ENCODE measurements around the gene VTI1A.

- no peak for TF ChIP-seq CTCF (IDR thresholded peaks at IDR 0.05; ENCODE audit: low read depth, low read length)
- no peak for TF ChIP-seq POLR2A (IDR thresholded peaks at IDR 0.05; ENCODE audit: extremely low read depth, insufficient read length)
Observed at GRCh38 chr10:112712536-112712935, 265.5 kb downstream of the VTI1A start.

Measured in NB4 (cell line).